Fibroblast of skin of back (primary cell): Measurements from ENCODE around the gene UBE2D3. TPM values are rescaled to one million over a fixed set of nuclear protein-coding genes. Genes with fewer than 3 reads are reported as not detected.
"Not testable (repeated sequence)": the region's sequence is repeated elsewhere in the genome, so short reads cannot be mapped to it uniquely, and the experiment has no call there.

Source experiments
- DNase-seq: peaks from one replicate; pipeline ENCODE4 v3.0.0-alpha.2; 2013
- polyA plus RNA-seq, 2 experiments: library from polyadenylated mRNA; unstranded; fragments of 120-200 nt; gene quantifications; one replicate each; pipeline ENCODE4 v1.2.1, GENCODE V29; 2013; ENCODE audit not compliant: insufficient read length in 2 of 2

Gene UBE2D3
- polyA plus RNA-seq (2013, experiment 1 of 2; ENCODE audit: insufficient read length) = 250 TPM
- polyA plus RNA-seq (2013, experiment 2 of 2; ENCODE audit: insufficient read length) = 217 TPM

DNA sequence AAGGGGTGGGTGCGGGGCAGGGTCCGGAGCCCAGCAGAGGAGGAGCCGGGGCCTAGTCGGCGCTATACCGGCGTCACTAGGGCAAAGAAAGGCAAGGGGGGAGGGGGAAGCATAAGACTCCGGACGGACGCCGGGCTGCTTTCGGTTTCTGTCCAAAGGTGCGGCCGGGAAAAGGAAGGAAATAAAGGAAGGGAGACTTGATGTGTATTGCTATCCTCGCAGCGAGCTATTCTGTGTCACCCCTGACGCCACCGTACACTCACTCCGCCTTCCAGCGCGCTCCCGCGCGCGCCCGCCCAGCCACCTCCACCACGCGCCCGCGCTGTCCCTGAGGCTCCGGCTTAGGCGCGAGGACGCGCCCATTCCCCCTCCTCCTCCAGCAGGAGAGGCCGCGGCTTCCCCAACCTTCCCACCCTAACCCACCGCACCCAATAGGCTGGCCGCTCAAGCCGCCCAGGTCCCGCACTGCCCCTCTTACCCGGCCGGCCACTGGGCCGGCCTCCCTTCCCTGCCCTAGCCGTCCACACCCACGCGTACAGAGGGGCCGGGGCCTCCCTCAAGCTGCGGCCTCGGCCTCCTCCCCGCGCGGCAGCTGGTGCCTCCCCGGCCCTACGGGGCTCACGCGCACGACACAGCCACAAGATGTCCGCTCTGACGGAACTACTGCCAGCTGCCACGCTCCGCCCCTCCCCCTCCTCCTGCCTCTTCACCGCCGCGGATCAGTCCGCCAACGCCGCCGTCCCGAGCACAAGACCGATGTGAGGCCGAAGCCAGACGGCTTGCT, at the start of gene UBE2D3:
UBE2D3 (minus strand) TSS at position 662 of the 784 bp plus-strand sequence. CDS start 1,043 bp downstream, outside the sequence.
- DNase-seq = peak; percentile 94

DNA sequence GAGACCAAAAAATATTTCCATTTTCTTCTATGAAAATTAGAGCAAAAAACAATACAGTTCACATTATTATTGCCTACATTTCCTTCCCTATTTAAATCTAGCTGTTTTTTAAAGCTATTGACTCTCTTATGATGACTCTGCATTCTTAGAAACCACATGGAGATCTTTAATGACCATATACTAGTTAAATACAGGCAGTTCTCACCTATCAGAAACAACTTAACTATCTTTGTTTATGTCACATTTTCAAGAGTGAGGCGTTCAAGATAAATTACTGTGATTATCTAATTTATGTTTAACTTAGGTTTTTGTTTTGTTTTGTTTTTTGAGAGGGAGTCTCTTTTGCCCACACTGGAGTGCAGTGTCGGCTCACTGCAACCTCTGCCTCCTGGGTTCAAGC, 44.4 kb upstream of the UBE2D3 start:
- no peak for DNase-seq

DNA sequence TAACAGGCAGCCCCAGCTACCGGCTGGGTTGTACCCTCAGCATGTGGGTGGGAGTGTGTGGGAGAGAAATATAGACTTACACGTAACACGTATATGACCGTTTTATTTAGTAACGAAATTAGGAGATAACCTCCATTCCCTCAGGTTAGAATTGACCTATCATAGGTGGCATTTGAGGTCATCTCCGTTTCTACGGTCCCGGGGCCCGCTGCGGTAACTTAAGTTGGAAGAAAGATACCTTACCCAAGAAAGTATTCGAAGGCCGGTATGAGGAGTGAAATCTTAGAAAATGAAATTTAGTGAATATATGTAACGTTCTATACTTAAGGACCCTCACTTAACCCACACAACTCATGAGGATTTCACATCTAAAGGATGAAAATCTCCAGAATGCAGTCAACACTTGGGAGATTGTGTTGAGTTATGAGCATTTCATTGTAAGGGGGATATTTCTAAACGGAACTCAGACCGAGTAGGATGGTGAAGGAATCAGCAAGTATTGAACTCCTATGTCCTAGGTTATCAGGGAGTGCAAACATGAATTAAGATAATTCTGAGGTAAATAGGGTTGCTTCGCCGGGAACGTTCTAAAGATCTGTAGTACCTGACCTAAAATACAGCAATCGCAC, 42.3 kb upstream of the UBE2D3 start:
- no peak for DNase-seq

DNA sequence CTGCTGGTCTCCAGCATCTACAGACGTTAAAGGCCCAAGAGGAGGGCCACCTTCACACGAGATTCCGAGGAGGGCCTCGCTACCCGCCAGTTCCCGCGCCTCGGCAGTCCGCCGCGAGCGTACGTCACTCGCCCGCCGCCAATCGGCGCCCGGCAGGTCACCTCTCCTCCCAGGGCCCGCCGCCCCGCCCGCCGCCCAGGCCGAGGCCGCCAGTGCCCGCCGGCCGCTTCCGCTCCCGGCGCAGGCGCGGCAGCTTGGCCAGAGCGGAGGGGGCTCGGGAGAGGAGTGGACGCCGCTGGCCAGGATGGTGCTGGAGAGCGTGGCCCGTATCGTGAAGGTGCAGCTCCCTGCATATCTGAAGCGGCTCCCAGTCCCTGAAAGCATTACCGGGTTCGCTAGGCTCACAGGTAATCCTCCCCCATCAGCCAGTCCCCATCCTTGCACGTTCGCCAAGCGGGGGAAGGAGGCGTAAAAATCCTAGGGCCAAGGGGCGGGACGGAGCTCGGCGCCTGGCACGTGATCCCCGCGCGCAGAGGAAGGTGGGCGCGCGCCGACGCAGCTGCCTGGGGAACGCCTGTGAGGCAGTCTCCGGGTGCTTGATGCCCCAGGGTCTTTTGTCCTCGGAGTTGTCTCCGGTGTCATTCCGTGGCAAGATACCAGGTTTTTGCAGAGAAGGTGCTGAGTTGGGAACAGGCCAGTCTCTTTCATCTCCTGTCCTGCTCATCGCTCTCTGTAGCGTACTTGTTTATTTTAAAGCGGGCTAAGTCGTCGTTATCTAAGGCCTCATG, 41.6 kb upstream of the UBE2D3 start, which contains the start of gene CISD2:
CISD2 (plus strand) TSS at position 212 of the 788 bp plus-strand sequence; CDS start at position 305, 93 bp downstream.
- DNase-seq = peak; percentile 93

DNA sequence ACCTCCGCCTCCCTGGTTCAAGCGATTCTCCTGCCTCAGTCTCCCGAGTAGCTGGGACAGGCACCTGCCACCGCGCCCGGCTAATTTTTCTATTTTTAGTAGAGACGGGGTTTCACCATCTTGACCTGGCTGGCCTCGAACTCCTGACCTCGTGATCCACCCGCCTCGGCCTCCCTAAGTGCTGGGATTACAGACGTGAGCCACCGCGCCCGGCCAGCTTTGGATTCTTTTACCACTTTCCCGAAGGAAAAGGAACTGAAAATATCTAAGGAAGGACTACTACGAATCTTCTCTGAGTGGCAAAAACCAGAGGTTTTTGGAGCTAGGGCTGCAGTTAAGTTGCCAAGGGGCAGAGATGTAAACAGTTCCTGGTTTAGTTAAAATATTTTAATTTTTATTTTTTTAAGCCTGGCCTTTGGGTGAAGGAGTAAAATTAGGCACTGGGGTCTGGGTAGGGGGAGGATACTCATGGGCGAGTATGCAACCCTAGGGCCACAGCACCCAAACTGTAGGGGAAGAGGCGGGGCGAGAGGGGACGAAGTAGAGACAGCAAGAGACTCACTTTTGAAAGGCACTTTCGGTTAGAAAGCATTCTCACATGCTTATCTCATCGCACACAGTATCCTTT, 40.9 kb upstream of the UBE2D3 start:
- no peak for DNase-seq

DNA sequence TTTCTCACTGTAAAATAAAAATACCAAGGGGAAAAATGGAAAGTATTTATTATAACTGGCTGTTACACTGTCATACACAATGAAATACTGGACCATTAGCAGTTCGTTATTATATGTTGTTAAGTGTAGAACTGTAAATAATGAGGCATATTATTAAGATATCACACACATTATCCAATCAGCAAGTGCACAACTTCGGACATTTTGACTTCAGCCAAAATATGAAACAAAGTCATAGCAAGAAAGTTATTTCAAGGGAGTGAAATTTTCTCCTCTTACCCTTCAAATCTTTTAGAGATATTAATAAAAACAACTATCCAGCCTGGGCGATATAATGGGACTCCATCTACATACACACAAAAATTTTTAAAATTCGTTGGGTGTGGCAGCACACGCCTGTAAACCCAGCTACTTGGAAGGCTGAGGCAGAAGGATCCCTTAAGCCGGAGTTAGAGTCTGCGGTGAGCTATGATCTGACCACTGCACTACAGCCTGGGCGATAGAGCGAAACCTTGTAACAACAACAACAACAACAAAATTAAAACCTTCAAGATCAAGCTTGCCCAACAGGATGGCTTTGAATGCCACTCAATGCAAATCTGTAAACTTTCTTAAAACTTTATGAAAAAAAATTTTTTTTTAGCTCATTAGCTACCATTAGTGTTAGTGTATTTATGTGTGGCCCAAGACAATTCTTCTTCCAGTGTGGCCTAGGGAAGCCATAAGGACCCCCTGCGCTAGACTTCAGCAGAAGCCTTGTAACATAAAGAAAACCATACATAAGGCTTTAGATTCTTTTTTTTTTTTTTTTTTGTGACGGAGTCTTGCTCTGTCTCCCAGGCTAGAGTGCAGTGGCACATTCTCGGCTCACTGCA, 40.2 kb upstream of the UBE2D3 start:
- no peak for DNase-seq

DNA sequence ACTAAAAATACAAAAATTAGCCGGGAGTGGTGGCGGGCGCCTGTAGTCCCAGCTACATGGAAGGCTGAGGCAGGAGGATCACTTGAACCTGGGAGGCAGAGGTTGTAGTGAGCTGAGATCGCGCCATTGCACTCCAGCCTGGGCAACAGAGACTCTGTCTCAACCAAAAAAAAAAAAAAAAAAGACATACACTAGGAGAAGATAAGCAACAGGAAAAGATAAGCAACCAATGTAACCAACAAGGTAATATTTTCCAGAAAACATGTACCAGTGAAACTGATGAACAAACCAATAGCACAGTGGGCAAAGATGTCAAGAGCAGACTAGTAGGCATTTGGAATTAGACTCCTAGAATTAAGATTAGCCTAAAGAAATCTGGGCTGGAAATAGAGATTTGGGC, 38.0 kb upstream of the UBE2D3 start:
- DNase-seq = not testable (repeated sequence)

DNA sequence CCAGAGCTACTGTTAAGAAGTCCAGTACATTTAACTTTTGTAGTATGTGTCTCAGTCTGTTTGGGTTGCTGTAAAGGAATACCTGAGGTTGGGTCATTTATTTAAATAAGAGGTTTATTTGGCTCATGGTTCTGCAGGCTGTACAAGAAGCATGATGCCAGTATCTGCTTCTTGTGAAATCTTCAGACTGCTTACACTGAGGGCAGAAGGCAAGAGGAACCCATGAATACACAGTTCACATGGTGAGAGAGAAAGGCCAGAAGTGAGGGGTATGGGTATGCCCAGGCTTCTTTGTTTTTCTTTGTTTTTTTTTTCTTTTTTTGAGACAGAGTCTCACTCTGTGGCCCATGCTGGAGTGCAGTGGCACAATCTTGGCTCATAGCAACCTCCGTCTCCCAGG, 35.4 kb upstream of the UBE2D3 start:
- no peak for DNase-seq

DNA sequence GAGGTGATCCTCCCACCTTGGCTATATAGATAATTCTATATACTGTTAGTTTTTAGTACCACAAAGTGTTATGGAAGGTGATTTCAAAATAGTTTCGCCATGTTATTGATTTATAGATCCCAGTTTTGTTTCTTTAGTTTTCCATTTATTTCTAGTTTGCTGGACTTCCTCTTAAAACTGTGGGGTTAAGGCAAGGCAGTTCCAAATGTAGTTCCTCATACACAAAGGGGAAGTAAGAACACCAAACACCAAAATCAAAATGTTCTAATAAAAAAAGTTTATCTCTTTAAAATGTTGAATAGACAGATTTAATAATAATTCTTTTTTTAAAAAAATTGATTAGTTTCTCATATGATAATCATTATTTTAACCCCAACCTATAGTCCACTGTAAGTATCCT, 34.7 kb upstream of the UBE2D3 start:
- no peak for DNase-seq

DNA sequence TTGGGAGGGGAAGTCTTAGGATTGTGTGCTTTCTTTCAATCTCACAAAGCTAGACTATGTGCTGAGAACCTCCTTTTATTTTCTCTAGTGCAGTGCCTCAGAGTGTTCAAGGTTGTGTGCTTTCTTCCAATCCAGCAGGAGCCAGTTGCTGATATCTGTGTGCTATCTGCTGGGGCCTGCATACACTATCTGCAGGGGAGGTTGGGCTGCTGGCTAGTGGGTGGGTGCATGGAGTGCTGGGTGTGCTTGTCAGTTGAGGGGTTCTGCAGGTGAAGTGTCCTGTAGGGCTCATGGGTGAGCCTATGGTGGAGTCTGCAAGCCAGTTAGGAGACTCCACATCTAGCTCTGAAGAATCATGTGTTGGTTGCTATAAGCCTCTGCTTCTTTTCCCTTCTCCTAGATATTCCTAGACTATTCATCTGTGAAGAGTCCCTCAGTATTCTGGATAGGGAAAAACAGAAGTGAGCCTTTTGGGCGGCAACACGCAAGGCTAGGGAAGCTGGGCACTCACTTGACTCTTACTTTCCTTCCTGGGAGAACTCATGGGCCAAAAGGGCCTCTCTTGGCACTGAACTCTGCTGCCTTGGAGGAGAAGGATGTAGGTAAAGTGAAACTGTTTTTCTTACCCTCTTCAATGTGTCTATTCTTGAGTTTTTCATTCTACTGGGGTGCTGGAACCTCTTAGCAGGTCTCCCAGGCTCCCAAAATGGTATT, 33.4 kb upstream of the UBE2D3 start:
- DNase-seq = no peak

DNA sequence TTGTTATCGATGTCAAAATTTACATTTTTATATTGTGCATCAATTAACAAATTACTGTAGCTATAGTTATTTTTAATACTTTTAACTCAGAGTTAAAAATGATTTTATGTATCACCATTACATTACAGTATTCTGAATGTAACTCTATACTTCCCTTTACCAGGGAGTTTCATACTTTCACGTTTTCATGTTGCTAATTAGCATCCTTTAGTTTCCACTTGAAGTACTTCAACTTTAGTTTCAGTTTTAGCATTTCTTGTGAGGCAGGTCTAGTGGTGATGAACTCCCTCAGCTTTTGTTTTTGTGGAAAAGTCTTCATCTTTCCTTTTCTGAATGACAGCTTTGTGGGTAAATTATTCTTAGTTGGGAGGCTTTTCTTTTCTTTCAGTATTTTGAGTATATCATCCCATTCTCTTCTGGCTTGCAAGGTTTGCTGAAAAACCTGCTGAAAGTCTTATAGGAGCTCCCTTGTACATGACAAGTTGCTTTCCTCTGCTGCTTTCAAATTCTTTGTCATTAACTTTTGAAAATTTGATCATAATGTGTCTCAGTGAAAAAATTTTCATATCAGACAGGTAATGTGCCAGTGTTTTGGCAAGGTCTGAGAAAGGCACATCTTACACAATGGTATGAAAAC, 31.6 kb upstream of the UBE2D3 start:
- DNase-seq = no peak

DNA sequence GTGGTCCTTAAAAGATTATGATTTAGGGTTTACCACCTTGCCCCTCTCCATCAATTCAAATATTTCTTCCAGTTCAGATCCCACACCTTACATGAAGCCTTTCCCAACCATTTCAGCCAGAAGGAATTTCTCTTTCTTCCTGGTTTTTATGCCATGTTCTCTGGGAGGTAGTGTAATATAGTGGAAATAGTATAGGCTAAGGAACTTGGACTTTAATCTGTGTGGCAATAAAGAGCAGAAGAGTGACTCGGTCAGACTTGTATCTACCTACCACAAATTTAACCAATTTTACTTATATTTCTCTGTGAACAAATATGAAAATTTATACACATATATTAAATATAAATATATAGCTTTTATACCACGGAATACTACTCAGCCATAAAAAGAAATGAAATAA, 23.0 kb upstream of the UBE2D3 start:
- no peak for DNase-seq

DNA sequence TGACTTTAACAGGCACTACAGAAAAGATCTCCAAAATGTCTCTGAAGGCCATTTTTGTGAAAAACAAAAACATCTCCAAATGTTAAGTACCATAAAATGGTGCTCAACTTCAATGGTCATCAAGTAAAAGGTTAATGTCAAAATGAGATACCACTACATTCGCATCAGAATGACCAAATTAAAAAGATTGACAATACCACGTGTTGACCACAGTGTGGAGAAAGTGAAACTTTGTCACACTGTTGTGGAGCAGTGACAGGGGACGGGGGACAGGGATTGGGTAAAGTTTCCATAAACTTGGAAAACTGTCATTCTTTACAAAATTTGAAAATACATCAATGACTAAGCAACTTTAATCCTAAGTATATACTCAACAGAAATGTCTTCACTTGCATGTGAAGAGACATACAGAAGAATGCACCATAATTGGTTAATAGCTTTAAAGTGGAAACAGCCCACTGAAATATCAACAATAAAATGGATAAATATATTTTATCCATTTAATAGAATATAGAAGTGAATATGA, 22.3 kb upstream of the UBE2D3 start:
- DNase-seq = no peak

DNA sequence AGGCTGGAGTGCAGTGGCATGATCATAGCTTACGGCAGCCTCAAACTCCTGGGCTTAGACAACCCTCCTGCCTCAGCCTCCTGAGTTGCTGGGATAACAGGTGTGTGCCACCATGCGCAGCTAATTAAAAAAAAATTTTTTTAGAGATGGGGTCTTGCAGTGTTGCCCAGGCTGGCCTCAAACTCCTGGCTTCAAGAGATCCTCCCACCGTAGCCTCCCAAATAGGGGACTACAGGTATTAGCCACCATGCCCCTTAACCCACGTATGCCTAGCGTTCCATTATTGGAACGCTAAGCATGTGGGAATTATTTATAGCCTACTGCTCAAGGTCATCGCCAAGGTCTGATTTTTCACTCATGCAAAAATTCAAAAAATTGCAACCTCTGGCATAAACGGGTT, 20.3 kb upstream of the UBE2D3 start:
- DNase-seq = no peak

DNA sequence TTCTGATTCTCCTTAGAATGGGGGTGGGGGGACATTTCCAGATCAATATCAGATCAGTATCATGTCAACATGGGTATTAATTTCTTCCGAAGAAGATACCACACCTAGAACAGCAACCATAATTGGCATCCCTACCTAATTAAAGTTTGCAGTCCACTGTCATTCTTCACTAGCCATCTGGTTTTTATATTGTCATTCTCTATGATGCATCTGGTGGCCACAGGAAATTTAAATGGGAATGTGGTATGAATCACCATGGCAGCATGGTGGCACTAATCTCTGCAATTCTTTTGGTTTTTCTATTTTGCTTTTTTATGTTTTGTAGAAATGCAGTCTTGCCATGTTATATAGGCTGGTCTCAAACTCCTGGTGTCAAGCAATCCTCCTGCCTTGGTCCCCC, 16.6 kb upstream of the UBE2D3 start:
- peak; percentile 43 for DNase-seq

DNA sequence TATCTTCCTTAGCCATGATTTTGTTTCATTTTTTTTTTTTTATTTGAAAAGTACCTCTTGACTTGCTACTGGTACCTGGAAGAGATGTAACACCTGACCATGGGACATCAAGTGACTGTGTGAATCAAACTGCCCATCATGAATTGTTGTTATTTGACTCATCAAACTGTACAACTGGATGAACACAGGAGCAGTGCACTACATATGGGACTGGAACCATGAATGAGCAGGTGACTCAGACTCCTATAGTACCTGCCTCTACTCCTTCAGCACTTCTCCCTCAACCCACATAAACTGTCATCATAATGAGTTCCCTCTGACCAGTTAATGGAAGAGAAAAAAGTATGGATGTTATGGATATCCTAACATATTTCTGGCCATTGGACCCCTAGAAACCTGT, 15.9 kb upstream of the UBE2D3 start:
- no peak for DNase-seq

DNA sequence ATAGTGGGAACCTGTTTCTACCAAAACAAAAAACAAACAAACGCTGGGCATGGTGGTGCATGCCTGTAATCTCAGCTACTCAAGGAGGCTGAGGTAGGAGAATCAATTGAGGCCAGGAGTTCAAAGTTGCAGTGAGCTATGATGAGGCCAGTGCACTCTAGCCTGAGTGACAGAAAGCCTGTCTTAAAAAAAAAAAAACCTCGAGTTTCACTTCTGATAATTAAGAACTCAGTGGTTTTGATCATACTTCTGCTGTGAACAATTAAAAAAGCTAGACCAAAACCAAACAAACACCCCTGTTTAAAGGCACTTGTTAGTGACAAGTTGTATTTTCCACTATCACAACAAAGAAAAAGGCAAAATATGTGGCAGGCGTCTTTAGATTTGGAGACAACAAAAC, 15.0 kb upstream of the UBE2D3 start:
- DNase-seq = no peak

DNA sequence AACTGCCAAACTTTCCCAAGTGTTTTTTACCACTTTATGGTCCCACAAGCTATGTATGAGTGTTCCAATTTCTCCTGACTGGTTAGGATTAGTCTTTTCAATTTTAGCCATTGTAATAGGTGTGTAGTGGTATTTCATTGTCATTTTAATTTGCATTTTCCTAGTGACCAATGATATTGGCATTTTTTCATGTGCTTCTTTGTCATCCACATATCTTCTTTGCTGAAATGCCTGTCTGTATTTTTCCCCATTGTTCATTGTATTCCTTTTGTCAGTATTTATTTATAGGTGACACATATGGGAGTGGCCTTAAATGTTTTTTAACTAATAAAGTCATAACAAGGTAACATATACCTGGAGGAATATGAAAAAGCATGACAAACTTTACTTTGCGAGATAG, 9.2 kb upstream of the UBE2D3 start:
- no peak for DNase-seq

DNA sequence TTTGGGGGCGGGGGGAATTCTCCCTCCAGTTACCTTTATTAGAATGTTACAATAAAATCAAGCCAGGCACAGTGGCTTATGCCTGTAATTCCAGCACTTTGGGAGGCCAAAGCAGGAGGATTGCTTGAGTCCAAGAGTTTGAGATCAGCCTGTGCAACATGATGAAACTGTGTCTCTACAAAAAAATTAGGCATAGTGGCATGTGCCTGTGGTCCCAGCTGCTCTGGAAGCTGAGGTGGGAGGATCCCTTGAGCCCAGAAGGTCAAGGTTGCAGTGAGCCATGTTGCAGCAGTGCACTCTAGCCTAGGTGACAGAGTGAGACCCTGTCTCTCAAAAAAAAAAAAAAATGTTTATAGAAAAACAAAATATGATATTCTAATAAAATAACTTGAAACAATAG, 5.3 kb upstream of the UBE2D3 start:
- DNase-seq = no peak

DNA sequence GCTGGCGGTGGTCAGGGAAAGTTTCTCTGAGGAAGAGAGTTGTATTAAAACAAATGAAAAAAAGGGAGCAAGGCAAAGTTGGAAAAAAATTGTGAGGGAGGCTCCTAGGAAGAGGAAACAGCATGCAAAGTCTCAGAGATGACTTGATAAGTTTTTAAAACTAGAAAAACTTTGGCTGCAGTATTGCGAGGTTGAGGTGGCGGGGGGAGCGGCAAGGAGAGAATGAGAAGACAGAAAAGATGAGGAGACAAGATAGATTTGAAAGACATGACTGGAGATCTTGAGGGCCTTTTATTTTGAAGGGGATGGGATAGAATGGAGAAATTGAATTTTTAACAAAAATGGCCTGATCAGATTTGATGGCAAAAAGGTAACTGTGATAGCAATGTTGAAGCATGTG, 4.8 kb upstream of the UBE2D3 start:
- DNase-seq = no peak
